ENCODE measurements around the gene SLC9A9.
A peak's percentile ranks its signal among the peaks of the same experiment; 100 is the strongest.

The SLC9A9 gene

GRCh38 chr3:143266927-143267326 lies 581.3 kb downstream of the SLC9A9 start:
- DNase-seq: no peak

GRCh38 chr3:143266511-143266910 lies 581.8 kb downstream of the SLC9A9 start:
- DNase-seq: no peak

- DNase-seq: no peak
Observed at GRCh38 chr3:143265501-143266070, 582.7 kb downstream of the SLC9A9 start.

- DNase-seq: no peak
Observed at GRCh38 chr3:143263852-143264513, 584.3 kb downstream of the SLC9A9 start.

- no peak for DNase-seq
Observed at GRCh38 chr3:143261848-143262247, 586.4 kb downstream of the SLC9A9 start.

- no peak for DNase-seq
Observed at GRCh38 chr3:143258692-143259091, 589.6 kb downstream of the SLC9A9 start.

- DNase-seq: no peak
Observed at GRCh38 chr3:143256416-143256815, 591.9 kb downstream of the SLC9A9 start.

- DNase-seq: no peak
Observed at GRCh38 chr3:143255739-143256138, 592.5 kb downstream of the SLC9A9 start.

- no peak for DNase-seq
Observed at GRCh38 chr3:143252931-143253330, 595.3 kb downstream of the SLC9A9 start.

GRCh38 chr3:143249014-143249413 lies 599.3 kb downstream of the SLC9A9 start:
- no peak for DNase-seq

GRCh38 chr3:143247073-143247472 lies 601.2 kb downstream of the SLC9A9 start:
- no peak for DNase-seq

- no peak for DNase-seq
Observed at GRCh38 chr3:143245692-143246091, 602.6 kb downstream of the SLC9A9 start.

- no peak for DNase-seq
Observed at GRCh38 chr3:143244516-143245063, 603.7 kb downstream of the SLC9A9 start.

GRCh38 chr3:143243686-143244085 lies 604.6 kb downstream of the SLC9A9 start:
- no peak for DNase-seq

GRCh38 chr3:143242691-143243090 lies 605.6 kb downstream of the SLC9A9 start:
- DNase-seq: no peak

- no peak for DNase-seq
Observed at GRCh38 chr3:143242101-143242500, 606.2 kb downstream of the SLC9A9 start.

- no peak for DNase-seq
Observed at GRCh38 chr3:143241481-143241951, 606.8 kb downstream of the SLC9A9 start.

GRCh38 chr3:143240886-143241285 lies 607.4 kb downstream of the SLC9A9 start:
- no peak for DNase-seq

- DNase-seq: no peak
Observed at GRCh38 chr3:143239031-143239430, 609.2 kb downstream of the SLC9A9 start.

- DNase-seq: peak in 1 of 2 experiments; percentile 19
Observed at GRCh38 chr3:143237077-143237627, 611.1 kb downstream of the SLC9A9 start.

GRCh38 chr3:143236226-143236964 lies 611.9 kb downstream of the SLC9A9 start:
- DNase-seq: no peak

- DNase-seq: no peak
Observed at GRCh38 chr3:143235614-143236204, 612.6 kb downstream of the SLC9A9 start.

- no peak for DNase-seq
Observed at GRCh38 chr3:143234526-143234925, 613.7 kb downstream of the SLC9A9 start.
